DMS114 treated with DMSO at 0.1 percent for 48 hours (cell line): ENCODE results near the gene CPA1.

ENCODE experiments used
- DNase-seq: peaks from one replicate; lab custom pipeline; 2025; ENCODE audit not compliant: unreplicated experiment; lab: John Stamatoyannopoulos, UW

Gene CPA1

GRCh38 chr7:130353196-130353595 lies 27.1 kb upstream of the CPA1 start:
- DNase-seq: no peak

DNA sequence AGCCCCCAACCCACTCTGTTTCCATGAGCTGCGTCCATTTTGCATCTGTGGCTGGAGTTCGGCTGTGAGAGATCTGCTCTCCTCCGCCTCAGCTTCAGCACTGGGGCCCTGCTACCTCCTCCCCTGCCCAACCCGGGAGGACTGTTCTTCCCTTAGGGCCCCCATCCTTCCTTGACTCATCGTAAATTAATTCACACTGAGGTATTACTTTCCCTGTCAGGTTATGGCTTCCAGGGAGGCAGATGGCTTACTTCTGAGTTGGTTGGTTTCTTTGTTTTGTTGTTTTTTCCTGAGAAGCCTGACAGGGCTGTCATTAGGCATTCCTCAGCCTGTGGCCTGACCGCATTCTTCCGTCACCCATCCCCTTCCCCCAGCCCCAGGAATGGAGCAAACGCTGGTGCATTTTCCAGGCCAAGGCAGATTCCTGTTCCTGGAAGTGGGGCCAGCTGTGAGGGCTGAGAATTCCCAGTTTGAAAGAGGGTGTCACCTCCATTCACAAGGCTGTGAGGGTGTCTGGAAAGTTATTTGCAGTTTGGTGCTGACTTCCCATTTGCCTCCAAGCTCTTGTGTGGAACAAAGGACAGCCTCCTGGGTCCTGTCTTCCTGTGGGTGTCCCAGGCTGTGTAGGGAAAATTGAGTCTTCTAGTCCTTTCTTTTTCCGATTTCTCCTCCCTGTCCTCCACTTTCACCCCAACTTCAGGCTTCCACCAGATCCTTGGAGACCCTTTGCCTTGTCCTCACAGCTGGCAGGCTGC lies 24.0 kb upstream of the CPA1 start:
- no peak for DNase-seq

DNA sequence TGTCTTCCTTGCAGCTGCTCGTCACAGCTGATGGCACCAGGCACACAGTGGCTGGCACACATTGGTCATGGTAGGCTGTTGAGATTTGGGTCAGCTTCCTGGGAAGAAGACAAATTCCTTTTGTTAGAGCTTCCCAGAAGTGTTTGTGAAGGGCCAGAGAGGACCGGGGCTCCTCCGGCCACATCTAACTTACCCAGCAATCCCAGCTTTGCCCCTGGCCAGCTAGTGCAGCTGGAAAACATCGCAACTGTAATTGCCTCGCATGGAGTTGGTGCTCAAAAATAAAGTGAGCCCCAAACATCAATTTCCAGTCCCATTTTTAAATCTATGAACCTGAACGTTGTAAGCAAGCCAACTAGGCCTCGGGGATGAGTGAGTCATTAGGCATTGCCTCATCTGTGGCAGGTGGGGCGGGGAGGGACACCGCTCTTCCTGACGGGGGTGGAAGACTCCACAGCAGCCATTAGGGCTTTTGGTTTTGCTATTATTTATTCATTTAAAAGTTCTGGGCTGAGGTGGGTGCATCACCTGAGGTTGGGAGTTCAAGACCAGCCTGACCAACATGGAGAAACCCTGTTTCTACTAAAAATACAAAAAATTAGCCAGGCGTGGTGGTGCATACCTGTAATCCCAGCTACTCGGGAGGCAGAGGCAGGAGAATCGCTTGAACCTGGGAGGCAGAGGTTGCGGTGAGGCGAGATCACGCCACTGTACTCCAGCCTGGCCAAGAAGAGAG lies 23.2 kb upstream of the CPA1 start:
- DNase-seq: no peak

DNA sequence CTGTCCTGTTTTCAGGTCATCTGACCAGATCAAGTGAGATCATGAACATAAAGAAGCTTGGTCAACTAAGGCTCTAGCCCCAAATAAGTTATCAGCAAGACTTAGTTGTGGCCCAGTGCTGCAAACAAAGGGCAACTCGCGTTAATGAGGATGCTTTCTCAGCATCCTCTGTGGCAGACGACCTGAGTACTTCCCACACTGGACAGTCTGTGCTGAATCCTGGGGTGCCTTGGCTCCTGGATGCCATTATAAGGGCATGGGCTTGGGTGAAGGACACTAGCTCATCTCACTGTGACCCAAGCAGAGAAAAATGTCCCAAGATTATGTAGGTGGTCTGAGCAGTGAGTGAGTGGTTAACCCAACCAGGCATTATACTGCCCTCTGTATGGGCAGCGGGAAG lies 21.8 kb upstream of the CPA1 start:
- DNase-seq: no peak

DNA sequence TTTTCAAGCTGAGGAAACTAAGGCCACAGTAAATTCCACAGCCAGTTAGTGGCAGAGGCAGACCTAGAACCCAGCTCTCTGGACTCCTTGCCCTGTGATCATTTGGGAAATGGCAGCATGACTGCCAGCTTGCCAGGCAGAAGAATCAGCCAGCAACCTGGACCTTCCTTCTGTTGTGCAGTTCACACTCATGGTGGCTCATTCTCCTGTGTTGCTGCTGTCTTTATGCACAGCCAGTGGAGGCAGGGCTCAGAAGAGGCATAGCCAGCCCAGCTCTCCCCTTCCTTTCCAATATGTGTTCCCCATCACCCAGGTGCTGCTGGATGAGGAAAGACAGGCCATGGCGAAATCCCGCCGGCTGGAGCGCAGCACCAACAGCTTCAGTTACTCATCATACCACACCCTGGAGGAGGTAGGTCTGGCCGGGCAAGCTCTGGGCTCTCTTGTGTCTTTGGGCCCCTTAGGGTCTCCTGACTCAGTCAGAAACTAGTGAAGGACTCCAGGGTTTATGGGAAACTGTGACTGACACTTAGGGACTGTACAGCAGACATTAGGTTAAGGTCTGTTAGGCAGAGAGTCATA lies 20.9 kb upstream of the CPA1 start:
- no peak for DNase-seq

GRCh38 chr7:130360518-130360917 lies 19.8 kb upstream of the CPA1 start:
- DNase-seq: no peak

DNA sequence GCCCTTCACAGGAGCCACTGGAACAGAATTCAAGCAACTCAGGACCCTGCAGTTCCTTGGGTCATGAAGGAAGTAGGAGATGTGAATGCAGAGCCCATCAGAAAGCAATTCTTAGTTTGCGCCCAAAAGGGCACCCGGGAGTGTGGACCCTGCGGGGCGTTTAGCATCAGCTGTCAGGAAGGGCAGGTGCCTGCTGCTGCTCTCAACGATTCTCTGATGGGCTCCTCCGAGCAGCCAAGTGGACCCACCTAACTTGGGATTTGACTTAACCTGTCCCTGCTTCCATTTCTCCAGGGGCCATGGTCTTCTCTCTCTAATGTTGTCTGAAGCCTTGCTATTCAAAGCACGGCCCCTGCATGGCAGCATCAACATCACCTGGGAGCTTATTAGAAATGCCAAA lies 18.6 kb upstream of the CPA1 start:
- no peak for DNase-seq

- DNase-seq: no peak
Measured at GRCh38 chr7:130362251-130362816, 18.0 kb upstream of the CPA1 start.

- no peak for DNase-seq
Measured at GRCh38 chr7:130363026-130363847, 17.1 kb upstream of the CPA1 start.

DNA sequence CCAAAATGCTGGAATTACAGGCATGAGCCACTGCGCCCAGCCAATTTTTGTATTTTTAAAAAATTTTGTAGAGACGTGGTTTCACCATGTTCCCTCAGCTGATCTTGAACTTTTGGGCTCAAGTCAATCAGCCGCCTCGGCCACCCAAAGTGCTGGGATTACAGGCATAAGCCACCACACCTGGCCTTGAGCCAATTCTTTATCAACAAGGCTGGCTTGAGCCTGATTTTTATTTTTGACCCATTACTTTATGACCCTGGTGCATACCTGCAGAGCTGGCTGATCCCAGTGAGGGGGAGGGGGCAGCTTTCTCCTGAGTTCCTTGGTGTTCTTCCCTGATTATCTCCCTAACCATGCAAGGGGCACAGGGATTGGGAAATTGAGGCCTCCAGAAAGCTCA lies 15.8 kb upstream of the CPA1 start:
- no peak for DNase-seq

DNA sequence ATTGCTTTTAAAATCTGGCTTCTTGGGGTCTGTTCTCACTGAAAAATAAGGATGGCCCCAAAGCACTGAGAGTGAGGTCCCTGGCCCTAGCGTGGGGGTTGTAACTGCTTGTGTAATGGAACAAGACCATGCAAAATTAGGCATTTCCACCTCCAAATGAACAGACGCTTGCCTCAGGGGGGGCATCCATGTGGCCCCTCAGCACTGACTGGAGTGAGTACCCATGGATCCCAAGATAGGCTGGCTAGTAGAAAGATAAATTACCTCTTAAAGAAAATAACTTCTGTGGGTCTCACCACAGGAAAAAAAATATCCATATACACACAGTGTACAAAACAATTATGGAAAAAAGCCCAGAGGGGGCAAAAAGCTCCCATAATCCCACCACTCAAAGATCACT lies 15.2 kb upstream of the CPA1 start:
- no peak for DNase-seq

- DNase-seq: no peak
Measured at GRCh38 chr7:130365511-130366441, 14.5 kb upstream of the CPA1 start.

GRCh38 chr7:130366564-130366963 lies 13.7 kb upstream of the CPA1 start:
- DNase-seq: no peak

DNA sequence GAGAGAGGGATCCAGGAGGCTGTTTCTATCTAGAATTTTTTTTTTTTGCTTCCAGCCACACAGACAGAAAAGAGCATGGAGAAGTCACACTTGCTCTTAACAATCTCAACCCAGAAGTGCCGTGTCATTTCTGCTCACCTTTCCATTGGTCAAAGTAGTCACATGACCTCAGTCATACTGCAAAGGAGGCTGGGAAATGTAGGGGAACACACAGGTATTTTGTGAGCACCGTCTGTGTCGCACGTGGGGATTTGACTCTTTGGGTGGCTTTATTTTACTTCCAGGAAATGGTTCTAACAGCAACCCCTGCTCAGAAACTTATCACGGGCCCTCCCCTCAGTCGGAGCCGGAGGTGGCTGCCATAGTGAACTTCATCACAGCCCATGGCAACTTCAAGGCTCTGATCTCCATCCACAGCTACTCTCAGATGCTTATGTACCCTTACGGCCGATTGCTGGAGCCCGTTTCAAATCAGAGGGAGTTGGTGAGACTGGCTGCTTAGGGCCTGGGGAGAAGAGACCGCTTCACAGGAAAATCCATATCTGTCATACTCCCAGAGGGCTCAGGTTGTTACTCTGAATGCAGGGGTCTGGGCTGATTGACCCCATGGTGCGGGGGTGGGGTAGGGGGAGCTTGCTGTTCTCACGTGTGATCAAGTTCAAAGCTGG lies 13.1 kb upstream of the CPA1 start:
- no peak for DNase-seq

DNA sequence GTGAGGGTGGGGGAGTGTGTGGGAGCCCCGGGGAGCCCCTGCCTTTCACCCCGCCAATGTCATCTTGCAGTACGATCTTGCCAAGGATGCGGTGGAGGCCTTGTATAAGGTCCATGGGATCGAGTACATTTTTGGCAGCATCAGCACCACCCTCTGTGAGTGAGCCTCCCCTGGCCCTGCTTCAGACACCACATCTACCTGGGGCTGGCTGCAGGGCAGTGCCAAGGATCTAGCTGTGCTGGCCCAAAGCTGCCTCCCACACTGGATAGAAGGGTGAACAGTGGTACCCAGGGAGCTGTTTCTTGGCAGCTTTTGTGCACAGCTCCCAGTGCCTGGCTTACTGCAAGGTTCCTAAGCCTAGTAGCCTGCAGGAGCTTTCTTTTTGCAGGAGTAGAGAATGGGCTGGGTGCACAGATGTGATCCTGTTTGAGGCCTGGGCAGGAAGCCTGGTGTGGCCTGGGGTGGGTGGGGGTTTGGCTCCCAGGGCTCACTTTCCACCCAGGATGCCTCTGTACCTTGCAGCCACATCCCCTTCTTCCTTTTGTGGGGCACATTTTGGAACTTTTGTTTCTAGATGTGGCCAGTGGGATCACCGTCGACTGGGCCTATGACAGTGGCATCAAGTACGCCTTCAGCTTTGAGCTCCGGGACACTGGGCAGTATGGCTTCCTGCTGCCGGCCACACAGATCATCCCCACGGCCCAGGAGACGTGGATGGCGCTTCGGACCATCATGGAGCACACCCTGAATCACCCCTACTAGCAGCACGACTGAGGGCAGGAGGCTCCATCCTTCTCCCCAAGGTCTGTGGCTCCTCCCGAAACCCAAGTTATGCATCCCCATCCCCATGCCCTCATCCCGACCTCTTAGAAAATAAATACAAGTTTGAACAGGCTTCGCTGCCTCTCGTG lies 12.2 kb upstream of the CPA1 start:
- no peak for DNase-seq

- DNase-seq: no peak
Measured at GRCh38 chr7:130369110-130369711, 11.1 kb upstream of the CPA1 start.

DNA sequence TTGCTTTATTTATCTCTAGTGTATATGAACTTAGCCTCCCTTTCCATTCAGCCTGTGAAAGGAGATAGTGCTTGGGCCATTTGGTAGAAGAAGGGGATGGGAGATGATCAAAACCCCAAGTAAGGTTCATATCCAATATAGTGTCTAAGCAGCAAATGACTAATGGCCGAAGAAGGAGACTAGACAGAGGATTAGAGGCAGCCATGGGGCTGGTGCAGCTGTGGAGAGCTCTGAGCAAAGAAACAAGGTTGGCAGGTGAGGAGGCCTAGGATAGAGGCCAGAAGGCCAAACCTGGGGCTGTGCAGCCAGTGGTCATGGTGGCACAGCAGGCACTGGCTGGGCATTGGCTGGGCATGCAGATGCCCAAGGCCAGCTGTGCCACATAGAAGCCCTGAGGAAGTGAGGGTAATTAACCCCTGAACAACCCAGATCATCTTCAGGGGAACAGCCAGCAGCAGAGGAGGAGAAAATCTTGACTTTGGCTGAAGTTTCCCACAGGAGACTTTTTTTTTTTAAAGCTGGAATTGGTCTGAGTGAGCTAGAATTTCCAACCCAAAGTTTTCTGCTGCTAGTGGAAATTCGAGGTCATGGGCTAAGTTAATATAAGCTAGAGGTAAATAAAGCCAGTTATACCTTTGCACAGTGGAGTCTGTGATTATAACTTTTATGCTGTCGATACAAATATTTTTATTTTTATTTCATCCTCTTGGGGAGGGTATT lies 10.3 kb upstream of the CPA1 start:
- no peak for DNase-seq
